ENCODE measurements around the gene SF3B6.

Gene SF3B6

DNA sequence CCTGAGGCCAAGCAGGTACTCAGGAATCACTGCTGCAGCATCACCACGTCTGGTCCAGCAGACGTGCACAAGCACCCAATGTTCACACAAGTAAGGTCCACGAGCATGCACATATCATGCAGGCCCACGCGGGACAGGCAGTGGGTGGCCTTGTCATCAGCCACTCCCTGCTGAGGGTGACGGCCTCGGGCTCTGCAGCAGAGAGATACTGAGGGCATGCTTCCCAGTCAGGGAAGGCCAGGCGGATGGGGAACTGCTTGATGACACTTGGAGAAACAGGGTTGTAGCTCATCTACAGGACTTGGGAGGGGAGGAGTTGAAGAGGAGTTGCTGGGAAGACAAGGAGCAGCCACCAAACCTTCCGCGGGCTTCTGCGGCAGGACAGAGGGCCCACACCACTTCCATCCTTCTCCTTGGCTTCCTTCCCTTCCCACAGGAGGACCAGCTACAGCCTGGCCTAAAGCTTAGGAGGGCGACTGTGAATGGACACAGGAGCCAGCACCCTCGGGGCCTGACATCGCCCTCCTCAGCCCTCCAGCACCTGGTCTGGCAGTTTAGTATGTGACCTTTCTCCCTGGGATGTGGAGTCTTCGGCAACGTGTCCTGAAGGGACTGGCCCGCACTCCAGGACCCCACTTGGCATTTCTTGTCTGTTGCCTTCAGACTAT, 51.0 kb downstream of the SF3B6 start:
- Histone ChIP-seq H3K79me2 (no peaks in the 10 kb centered on the region), H3K4me3 (ENCODE audit: low read depth, low read length) (no peak overlapping the region), H2AFZ (no peak overlapping the region), H3K36me3 (ENCODE audit: control insufficient read depth, insufficient read depth, low read length) (no peaks in the 10 kb centered on the region), H3K4me1 (no peaks in the 10 kb centered on the region), H3K9me3 (ENCODE audit: control insufficient read depth, low read length) (no peaks in the 10 kb centered on the region), H3K27ac (no peak overlapping the region), H3K27me3 (ENCODE audit: control insufficient read depth, insufficient read depth, low read length) (no peaks in the 10 kb centered on the region), H3K4me2 (ENCODE audit: low read length) (no peak overlapping the region), H3K9ac (no peak overlapping the region)
- no peak for TF ChIP-seq CTCF (IDR thresholded peaks at IDR 0.05)

GRCh38 chr2:24024018-24024417, 52.1 kb downstream of the SF3B6 start:
- H3K9ac ChIP-seq = no peak overlapping the region
- H3K79me2 ChIP-seq = no peaks in the 10 kb centered on the region
- H3K27me3 ChIP-seq (ENCODE audit: control insufficient read depth, insufficient read depth, low read length) = no peaks in the 10 kb centered on the region
- no peak for TF ChIP-seq CTCF (IDR thresholded peaks at IDR 0.05)
- H3K4me3 ChIP-seq (ENCODE audit: low read depth, low read length) = no peak overlapping the region
- no peaks in the 10 kb centered on the region for H3K36me3 ChIP-seq (ENCODE audit: control insufficient read depth, insufficient read depth, low read length)
- no peaks in the 10 kb centered on the region for H3K9me3 ChIP-seq (ENCODE audit: control insufficient read depth, low read length)
- H3K4me2 ChIP-seq (ENCODE audit: low read length) = no peak overlapping the region
- H3K27ac ChIP-seq = no peak overlapping the region
- no peaks in the 10 kb centered on the region for H3K4me1 ChIP-seq
- H2AFZ ChIP-seq = no peak overlapping the region

- H3K9ac ChIP-seq = no peak overlapping the region
- H3K27ac ChIP-seq = no peak overlapping the region
- H3K4me2 ChIP-seq (ENCODE audit: low read length) = no peak overlapping the region
- no peak overlapping the region for H3K4me3 ChIP-seq (ENCODE audit: low read depth, low read length)
- no peaks in the 10 kb centered on the region for H3K36me3 ChIP-seq (ENCODE audit: control insufficient read depth, insufficient read depth, low read length)
- no peaks in the 10 kb centered on the region for H3K27me3 ChIP-seq (ENCODE audit: control insufficient read depth, insufficient read depth, low read length)
- H3K9me3 ChIP-seq (ENCODE audit: control insufficient read depth, low read length) = no peaks in the 10 kb centered on the region
- TF ChIP-seq CTCF (IDR thresholded peaks at IDR 0.05) = no peak
- no peaks in the 10 kb centered on the region for H3K79me2 ChIP-seq
- H3K4me1 ChIP-seq = no peaks in the 10 kb centered on the region
- H2AFZ ChIP-seq = no peak overlapping the region
Observed at GRCh38 chr2:24022975-24023575, 53.1 kb downstream of the SF3B6 start.

DNA sequence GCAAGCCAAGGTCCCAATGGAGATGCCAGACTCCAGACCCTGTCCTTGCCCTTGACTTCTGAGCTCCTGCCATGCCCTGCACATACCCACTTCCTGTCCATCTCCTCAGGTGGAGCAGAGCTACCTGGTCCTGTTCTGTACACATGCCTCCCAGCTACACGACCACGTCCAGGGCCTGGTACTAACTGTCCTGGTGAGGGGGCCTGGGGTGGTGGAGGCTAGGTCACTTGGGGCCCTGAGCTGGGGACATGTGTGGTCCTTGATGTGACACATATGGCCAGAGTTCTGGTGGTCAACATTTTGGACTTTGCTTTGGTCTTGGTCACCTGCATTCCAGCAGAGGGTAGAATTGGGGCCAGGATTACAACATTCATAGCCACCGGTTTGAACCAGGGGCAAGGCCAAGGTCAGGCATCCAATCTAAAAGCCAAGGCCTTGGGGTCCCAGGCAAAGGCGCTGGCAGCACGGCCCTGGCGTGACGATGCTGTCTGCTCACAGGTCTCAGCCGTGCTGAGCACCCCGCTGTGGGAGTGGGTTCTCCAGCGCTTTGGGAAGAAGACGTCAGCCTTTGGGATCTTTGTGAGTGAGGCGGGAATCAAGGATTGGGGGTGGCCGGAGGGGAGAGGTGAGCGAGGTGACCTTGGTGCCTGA, 53.7 kb downstream of the SF3B6 start:
- H3K36me3 ChIP-seq (ENCODE audit: control insufficient read depth, insufficient read depth, low read length) = no peaks in the 10 kb centered on the region
- H3K4me2 ChIP-seq (ENCODE audit: low read length) = no peak overlapping the region
- no peaks in the 10 kb centered on the region for H3K79me2 ChIP-seq
- no peaks in the 10 kb centered on the region for H3K27me3 ChIP-seq (ENCODE audit: control insufficient read depth, insufficient read depth, low read length)
- no peak overlapping the region for H3K4me3 ChIP-seq (ENCODE audit: low read depth, low read length)
- H3K9me3 ChIP-seq (ENCODE audit: control insufficient read depth, low read length) = no peaks in the 10 kb centered on the region
- TF ChIP-seq CTCF (IDR thresholded peaks at IDR 0.05) = no peak
- H3K9ac ChIP-seq = no peak overlapping the region
- no peaks in the 10 kb centered on the region for H3K4me1 ChIP-seq
- no peak overlapping the region for H2AFZ ChIP-seq
- no peak overlapping the region for H3K27ac ChIP-seq
